ENCODE results near the gene CALHM2. TPM values are rescaled to one million over a fixed set of nuclear protein-coding genes. Genes with fewer than 3 reads are reported as not detected.

Gene CALHM2
- total RNA-seq, 1 experiment from 2014 or later = not detected

GRCh38 chr10:103440416-103440815 is 11.8 kb downstream of the CALHM2 start:
- Histone ChIP-seq H3K14ac (ENCODE audit: insufficient read depth, low read length) (no peak overlapping the region), H2BK20ac (ENCODE audit: low read depth, low read length, poor library complexity, severe bottlenecking) (no peak overlapping the region), H3K4ac (ENCODE audit: low read depth, low read length) (no peak overlapping the region), H3K56ac (ENCODE audit: insufficient read length, low read depth, low read length) (no peak overlapping the region), H3K79me1 (ENCODE audit: insufficient read depth, low read depth, low read length, poor library complexity, severe bottlenecking) (no peaks in the 10 kb centered on the region), H3K9ac (ENCODE audit: extremely low read depth, insufficient read length, low read length) (no peak overlapping the region), H3K27ac (ENCODE audit: insufficient read length, low read depth, low read length) (no peak overlapping the region), H2BK15ac (ENCODE audit: low read depth, low read length) (no peak overlapping the region), H4K5ac (ENCODE audit: insufficient read length, low read depth, low read length) (no peak overlapping the region), H4K8ac (replicated peaks; ENCODE audit: insufficient read length, low read depth, low read length) (no peak overlapping the region), H3K9me3 (ENCODE audit: control insufficient read depth, low read depth, low read length) (no peaks in the 10 kb centered on the region), H3K4me1 (ENCODE audit: insufficient read depth, low read length) (no peaks in the 10 kb centered on the region), H4K20me1 (ENCODE audit: control insufficient read depth, insufficient read depth, insufficient read length) (no peaks in the 10 kb centered on the region), H4K91ac (ENCODE audit: insufficient read length, low read depth, low read length) (no peak overlapping the region), H2BK12ac (ENCODE audit: insufficient read length, low read depth, low read length) (no peak overlapping the region), H3K23me2 (ENCODE audit: insufficient read length, low read depth, low read length, poor library complexity, severe bottlenecking) (no peaks in the 10 kb centered on the region), H2AK5ac (ENCODE audit: insufficient read length, low read length) (no peak overlapping the region), H3T11ph (ENCODE audit: low read length) (no peak overlapping the region), H2BK120ac (ENCODE audit: low read depth, low read length, poor library complexity, severe bottlenecking) (no peak overlapping the region), H3K79me2 (ENCODE audit: insufficient read depth, low read length) (no peaks in the 10 kb centered on the region), H3K23ac (ENCODE audit: insufficient read length, low read depth, low read length) (no peak overlapping the region), H2BK5ac (ENCODE audit: insufficient read length, low read length) (no peak overlapping the region), H3K4me2 (ENCODE audit: insufficient read depth, insufficient read length, low read length) (no peak overlapping the region), H3K27me3 (ENCODE audit: insufficient read depth, low read length) (no peaks in the 10 kb centered on the region), H3K18ac (ENCODE audit: insufficient read length, low read depth, low read length) (no peak overlapping the region), H2AFZ (ENCODE audit: low read length) (no peak overlapping the region)
- Mint-ChIP-seq H3K27ac (peak overlapping the region; percentile 34 to 72 (median 50); a peak in 3 of 7 replicates), H3K4me3 (no peak overlapping the region), H3K4me1 (peaks cover 0 to 3% of the 10 kb centered on the region in 2 experiments; a peak in 1 of 4 replicates), H3K27me3 (ENCODE audit: low read depth) (no peaks in the 10 kb centered on the region), H3K9me3 (no peaks in the 10 kb centered on the region), H3K36me3 (ENCODE audit: insufficient read depth in 1 of 3, low read depth in 3 of 3) (peaks cover 67 to 95% (median 91%) of the 10 kb centered on the region in 3 experiments; a peak in 6 of 7 replicates)
- TF ChIP-seq CTCF (conservative IDR thresholded peaks at IDR 0.05) = no peak
- WGBS (ENCODE audit: extremely low coverage, insufficient read length, low lambda C conversion rate) = no CpG with 5 or more reads among the region's 14 CpGs
- DNase-seq = no peak

Measured in H9 (cell line).